Measurements from ENCODE around the gene GNG12.

DNA sequence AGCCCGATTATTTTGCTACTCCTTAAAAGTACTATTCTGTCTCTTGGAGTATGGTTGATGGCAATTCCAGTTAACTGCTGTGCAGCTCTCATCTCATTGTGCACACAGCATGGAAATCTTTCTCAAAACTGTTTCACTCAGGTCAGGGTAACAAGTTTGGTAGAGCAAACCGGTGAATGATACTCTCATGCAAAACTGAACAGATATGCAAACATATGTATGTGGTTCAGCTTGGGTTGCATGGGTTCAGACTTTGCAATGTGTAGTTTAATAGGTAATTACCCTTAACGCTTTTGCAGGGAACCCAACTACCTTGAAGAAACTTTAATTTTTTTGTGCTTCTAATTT lies 146.1 kb downstream of the GNG12 start:
- TF ChIP-seq GATA2 (IDR thresholded peaks at IDR 0.05; ENCODE audit: low read depth, low read length) (no peak), GATA3 (IDR thresholded peaks at IDR 0.05; ENCODE audit: low read depth, low read length) (no peak)

Measured in SH-SY5Y (cell line).